Measurements from ENCODE around the gene PCA3. TPM values are rescaled to one million over a fixed set of nuclear protein-coding genes. Genes with fewer than 3 reads are reported as not detected.

The PCA3 gene
- total RNA-seq = not detected

GRCh38 chr9:76764138-76764537, at the start of gene PCA3:
Gene PCA3, plus strand, starts transcription at chr9:76764438.
- Mint-ChIP-seq H3K4me1 (no peaks in the 10 kb centered on the region), H3K4me3 (no peak within 1 kb of the TSS), H3K27me3 (peaks cover 21% of the 10 kb centered on the region), H3K27ac (no peak within 1 kb of the TSS), H3K36me3 (ENCODE audit: low read depth) (no peaks in the 10 kb centered on the region), H3K9me3 (no peaks in the 10 kb centered on the region)
- no peak for ATAC-seq (replicated peaks)

- no peak for ATAC-seq (replicated peaks)
- no peaks in the 10 kb centered on the region for H3K9me3 Mint-ChIP-seq
- H3K4me1 Mint-ChIP-seq = no peaks in the 10 kb centered on the region
- peaks cover 25% of the 10 kb centered on the region for H3K27me3 Mint-ChIP-seq
- no peaks in the 10 kb centered on the region for H3K36me3 Mint-ChIP-seq (ENCODE audit: low read depth)
- no peak overlapping the region for H3K4me3 Mint-ChIP-seq
- H3K27ac Mint-ChIP-seq = no peak overlapping the region
These were observed 48.1 kb upstream of the PCA3 start for GRCh38 chr9:76716085-76716672.

- ATAC-seq (replicated peaks) = no peak
These were observed 47.1 kb upstream of the PCA3 start for GRCh38 chr9:76717176-76717575.

GRCh38 chr9:76717613-76718012, 46.6 kb upstream of the PCA3 start:
- no peak for ATAC-seq (replicated peaks)
- no peaks in the 10 kb centered on the region for H3K4me1 Mint-ChIP-seq
- peaks cover 17% of the 10 kb centered on the region for H3K27me3 Mint-ChIP-seq
- no peak overlapping the region for H3K4me3 Mint-ChIP-seq
- no peaks in the 10 kb centered on the region for H3K9me3 Mint-ChIP-seq
- no peak overlapping the region for H3K27ac Mint-ChIP-seq
- H3K36me3 Mint-ChIP-seq (ENCODE audit: low read depth) = no peaks in the 10 kb centered on the region

More at GRCh38 chr9:76717176-76717575, 47.1 kb upstream of the PCA3 start:
- H3K27ac Mint-ChIP-seq = no peak overlapping the region
- no peak overlapping the region for H3K4me3 Mint-ChIP-seq
- H3K4me1 Mint-ChIP-seq = no peaks in the 10 kb centered on the region
- H3K27me3 Mint-ChIP-seq = peaks cover 17% of the 10 kb centered on the region
- H3K36me3 Mint-ChIP-seq (ENCODE audit: low read depth) = no peaks in the 10 kb centered on the region
- no peaks in the 10 kb centered on the region for H3K9me3 Mint-ChIP-seq

GRCh38 chr9:76718166-76718565, 46.1 kb upstream of the PCA3 start:
- ATAC-seq (replicated peaks) = no peak

GRCh38 chr9:76720245-76720644, 44.0 kb upstream of the PCA3 start:
- H3K27me3 Mint-ChIP-seq = peaks cover 29% of the 10 kb centered on the region
- no peak overlapping the region for H3K4me3 Mint-ChIP-seq
- no peaks in the 10 kb centered on the region for H3K9me3 Mint-ChIP-seq
- ATAC-seq (replicated peaks) = peak; percentile 77
- no peak overlapping the region for H3K27ac Mint-ChIP-seq
- no peaks in the 10 kb centered on the region for H3K36me3 Mint-ChIP-seq (ENCODE audit: low read depth)
- no peaks in the 10 kb centered on the region for H3K4me1 Mint-ChIP-seq

More at GRCh38 chr9:76718166-76718565, 46.1 kb upstream of the PCA3 start:
- H3K36me3 Mint-ChIP-seq (ENCODE audit: low read depth) = no peaks in the 10 kb centered on the region
- H3K4me3 Mint-ChIP-seq = no peak overlapping the region
- no peaks in the 10 kb centered on the region for H3K9me3 Mint-ChIP-seq
- no peaks in the 10 kb centered on the region for H3K4me1 Mint-ChIP-seq
- peaks cover 19% of the 10 kb centered on the region for H3K27me3 Mint-ChIP-seq
- no peak overlapping the region for H3K27ac Mint-ChIP-seq

- no peak overlapping the region for H3K27ac Mint-ChIP-seq
- no peaks in the 10 kb centered on the region for H3K4me1 Mint-ChIP-seq
- H3K36me3 Mint-ChIP-seq (ENCODE audit: low read depth) = no peaks in the 10 kb centered on the region
- no peak for ATAC-seq (replicated peaks)
- H3K9me3 Mint-ChIP-seq = no peaks in the 10 kb centered on the region
- H3K27me3 Mint-ChIP-seq = peaks cover 31% of the 10 kb centered on the region
- no peak overlapping the region for H3K4me3 Mint-ChIP-seq
These were observed 39.2 kb upstream of the PCA3 start for GRCh38 chr9:76725011-76725546.

GRCh38 chr9:76725885-76726284, 38.4 kb upstream of the PCA3 start:
- Mint-ChIP-seq H3K27me3 (peaks cover 34% of the 10 kb centered on the region), H3K36me3 (ENCODE audit: low read depth) (no peaks in the 10 kb centered on the region), H3K4me3 (no peak overlapping the region), H3K9me3 (no peaks in the 10 kb centered on the region), H3K27ac (no peak overlapping the region), H3K4me1 (no peaks in the 10 kb centered on the region)
- ATAC-seq (replicated peaks) = no peak

GRCh38 chr9:76729116-76729515, 35.1 kb upstream of the PCA3 start:
- H3K36me3 Mint-ChIP-seq (ENCODE audit: low read depth) = no peaks in the 10 kb centered on the region
- no peak for ATAC-seq (replicated peaks)

GRCh38 chr9:76729980-76730737, 34.1 kb upstream of the PCA3 start:
- Mint-ChIP-seq H3K27me3 (peaks cover 28% of the 10 kb centered on the region), H3K4me1 (no peaks in the 10 kb centered on the region), H3K36me3 (ENCODE audit: low read depth) (no peaks in the 10 kb centered on the region), H3K27ac (no peak overlapping the region), H3K4me3 (no peak overlapping the region), H3K9me3 (no peaks in the 10 kb centered on the region)
- no peak for ATAC-seq (replicated peaks)

More at GRCh38 chr9:76729116-76729515, 35.1 kb upstream of the PCA3 start:
- H3K27ac Mint-ChIP-seq = no peak overlapping the region
- no peak overlapping the region for H3K4me3 Mint-ChIP-seq
- no peaks in the 10 kb centered on the region for H3K4me1 Mint-ChIP-seq
- H3K9me3 Mint-ChIP-seq = no peaks in the 10 kb centered on the region
- peaks cover 29% of the 10 kb centered on the region for H3K27me3 Mint-ChIP-seq

- Mint-ChIP-seq H3K36me3 (ENCODE audit: low read depth) (no peaks in the 10 kb centered on the region), H3K4me1 (no peaks in the 10 kb centered on the region), H3K27ac (no peak overlapping the region), H3K9me3 (no peaks in the 10 kb centered on the region), H3K27me3 (peaks cover 23% of the 10 kb centered on the region), H3K4me3 (no peak overlapping the region)
- ATAC-seq (replicated peaks) = no peak
These were observed 33.4 kb upstream of the PCA3 start for GRCh38 chr9:76730801-76731200.

GRCh38 chr9:76732341-76732958, 31.8 kb upstream of the PCA3 start:
- no peaks in the 10 kb centered on the region for H3K36me3 Mint-ChIP-seq (ENCODE audit: low read depth)
- H3K4me3 Mint-ChIP-seq = no peak overlapping the region
- peaks cover 18% of the 10 kb centered on the region for H3K27me3 Mint-ChIP-seq
- ATAC-seq (replicated peaks) = no peak
- no peaks in the 10 kb centered on the region for H3K9me3 Mint-ChIP-seq
- no peak overlapping the region for H3K27ac Mint-ChIP-seq
- no peaks in the 10 kb centered on the region for H3K4me1 Mint-ChIP-seq

- no peak for ATAC-seq (replicated peaks)
- Mint-ChIP-seq H3K36me3 (ENCODE audit: low read depth) (no peaks in the 10 kb centered on the region), H3K27me3 (peaks cover 17% of the 10 kb centered on the region), H3K4me1 (no peaks in the 10 kb centered on the region), H3K4me3 (no peak overlapping the region), H3K27ac (no peak overlapping the region), H3K9me3 (no peaks in the 10 kb centered on the region)
These were observed 31.1 kb upstream of the PCA3 start for GRCh38 chr9:76733096-76733495.

GRCh38 chr9:76734716-76735115, 29.5 kb upstream of the PCA3 start:
- Mint-ChIP-seq H3K9me3 (no peaks in the 10 kb centered on the region), H3K4me3 (no peak overlapping the region), H3K36me3 (ENCODE audit: low read depth) (no peaks in the 10 kb centered on the region), H3K27me3 (peaks cover 23% of the 10 kb centered on the region), H3K27ac (no peak overlapping the region), H3K4me1 (no peaks in the 10 kb centered on the region)
- no peak for ATAC-seq (replicated peaks)
